Neural crest cell (in vitro differentiated cells): ENCODE data around the gene CETN3. TPM values are rescaled to one million over a fixed set of nuclear protein-coding genes. Genes with fewer than 3 reads are reported as not detected.

ENCODE experiments used
- DNase-seq: peaks from one replicate; pipeline ENCODE4 v3.0.0; 2021; ENCODE audit warnings: low read depth, mixed read lengths, low spot score
- H3K27ac Mint-ChIP-seq: one replicate; pipeline ENCODE4 v1.8.0; 2021; ENCODE audit warnings: mild to moderate bottlenecking, mixed read lengths; ENCODE audit not compliant: unreplicated experiment
- H3K27me3 Mint-ChIP-seq: 2 replicates; pipeline ENCODE4 v1.8.0; 2021; ENCODE audit warnings: low read depth, mild to moderate bottlenecking, mixed read lengths
- H3K36me3 Mint-ChIP-seq: 2 replicates; pipeline ENCODE4 v1.8.0; 2021; ENCODE audit warnings: low read depth, mild to moderate bottlenecking, mixed read lengths
- H3K4me1 Mint-ChIP-seq: 2 replicates; pipeline ENCODE4 v1.8.0; 2021; ENCODE audit warnings: mixed read lengths
- H3K4me3 Mint-ChIP-seq: one replicate; pipeline ENCODE4 v1.8.0; 2021; ENCODE audit warnings: mild to moderate bottlenecking, mixed read lengths
- H3K9me3 Mint-ChIP-seq: 2 replicates; pipeline ENCODE4 v1.8.0; 2021; ENCODE audit warnings: mixed read lengths
- long read RNA-seq: library from polyadenylated mRNA; unstranded; transcript quantifications from one replicate; pipeline ENCODE4 v2.0.0, GENCODE V29; 2020
- total RNA-seq: library from RNA; stranded (reverse); gene quantifications from 2 replicates; pipeline ENCODE4 v1.2.1, GENCODE V29; 2021
- TF ChIP-seq, protein P1 (sequence below): fragments of 200-600 bp; sonication (generic); conservative IDR thresholded peaks from 2 replicates; pipeline ENCODE4 v1.5.0; 2021; ENCODE audit warnings: antibody characterized with exemption, mild to moderate bottlenecking

CETN3 gene
- total RNA-seq: 32.9 and 44.0 TPM in 2 replicates
- long read RNA-seq, transcript CETN3-201 (5 exons, 2,432 nt): major isoform, 13 of 23 reads
- long read RNA-seq, partial matches to known transcripts: 6 of 23 reads
- long read RNA-seq, other reads (novel, unspliced or antisense): 2 of 23 reads

DNA sequence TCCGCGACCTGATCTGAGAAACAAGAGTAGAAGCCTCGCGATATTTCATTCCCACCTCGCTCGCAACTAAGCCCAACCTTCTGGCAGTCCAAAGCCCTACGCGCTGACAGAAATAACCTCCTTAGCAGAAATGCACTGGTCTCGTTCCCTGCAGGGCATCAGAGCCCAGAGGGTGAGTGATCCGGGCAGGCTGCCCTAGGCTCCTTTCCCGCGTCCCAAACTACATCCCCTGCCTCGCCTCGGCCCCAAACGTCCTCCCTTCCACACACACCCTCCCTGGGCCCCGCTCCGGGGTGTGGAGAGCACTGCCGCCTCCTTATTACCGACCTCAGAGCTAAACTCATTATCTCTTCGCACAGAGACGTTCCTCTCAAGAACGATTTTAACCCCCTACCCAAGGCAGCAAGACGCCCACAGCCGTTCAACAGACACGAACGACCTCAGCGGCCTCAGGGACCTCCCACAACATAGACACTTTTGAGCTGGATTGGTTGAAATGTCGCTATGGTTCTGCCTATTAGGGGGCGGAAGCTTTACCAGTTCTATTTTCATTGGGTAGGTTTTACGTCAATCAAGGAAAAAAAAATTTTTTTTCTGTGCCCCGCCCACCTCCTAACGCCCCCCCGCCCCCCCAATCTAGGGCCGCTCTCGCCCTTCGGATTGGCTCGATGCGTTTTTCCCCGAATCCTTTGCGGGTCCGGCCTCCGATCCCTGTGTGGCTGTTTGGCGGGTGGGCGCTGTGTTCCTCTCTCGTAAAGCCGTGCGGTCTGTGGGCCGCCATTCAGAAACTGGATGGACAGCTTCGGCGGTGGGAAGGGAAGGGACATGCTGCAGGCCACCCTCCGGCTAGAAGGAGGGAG, at the start of gene CETN3:
Gene CETN3, minus strand, starts transcription at position 439 of the 860 bp plus-strand sequence. Its CDS starts 95 bp downstream, at position 344.
- TF ChIP-seq, protein P1, sequence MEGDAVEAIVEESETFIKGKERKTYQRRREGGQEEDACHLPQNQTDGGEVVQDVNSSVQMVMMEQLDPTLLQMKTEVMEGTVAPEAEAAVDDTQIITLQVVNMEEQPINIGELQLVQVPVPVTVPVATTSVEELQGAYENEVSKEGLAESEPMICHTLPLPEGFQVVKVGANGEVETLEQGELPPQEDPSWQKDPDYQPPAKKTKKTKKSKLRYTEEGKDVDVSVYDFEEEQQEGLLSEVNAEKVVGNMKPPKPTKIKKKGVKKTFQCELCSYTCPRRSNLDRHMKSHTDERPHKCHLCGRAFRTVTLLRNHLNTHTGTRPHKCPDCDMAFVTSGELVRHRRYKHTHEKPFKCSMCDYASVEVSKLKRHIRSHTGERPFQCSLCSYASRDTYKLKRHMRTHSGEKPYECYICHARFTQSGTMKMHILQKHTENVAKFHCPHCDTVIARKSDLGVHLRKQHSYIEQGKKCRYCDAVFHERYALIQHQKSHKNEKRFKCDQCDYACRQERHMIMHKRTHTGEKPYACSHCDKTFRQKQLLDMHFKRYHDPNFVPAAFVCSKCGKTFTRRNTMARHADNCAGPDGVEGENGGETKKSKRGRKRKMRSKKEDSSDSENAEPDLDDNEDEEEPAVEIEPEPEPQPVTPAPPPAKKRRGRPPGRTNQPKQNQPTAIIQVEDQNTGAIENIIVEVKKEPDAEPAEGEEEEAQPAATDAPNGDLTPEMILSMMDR: no peak
- DNase-seq: peak; percentile 84
- H3K27ac Mint-ChIP-seq: no peak within 1 kb of the TSS
- no peaks in the 10 kb centered on the region for H3K27me3 Mint-ChIP-seq
- H3K4me3 Mint-ChIP-seq: no peak within 1 kb of the TSS
- peaks cover 4% of the 10 kb centered on the region for H3K36me3 Mint-ChIP-seq
- H3K9me3 Mint-ChIP-seq: peaks cover 3% of the 10 kb centered on the region
- peaks cover 14% of the 10 kb centered on the region for H3K4me1 Mint-ChIP-seq

DNA sequence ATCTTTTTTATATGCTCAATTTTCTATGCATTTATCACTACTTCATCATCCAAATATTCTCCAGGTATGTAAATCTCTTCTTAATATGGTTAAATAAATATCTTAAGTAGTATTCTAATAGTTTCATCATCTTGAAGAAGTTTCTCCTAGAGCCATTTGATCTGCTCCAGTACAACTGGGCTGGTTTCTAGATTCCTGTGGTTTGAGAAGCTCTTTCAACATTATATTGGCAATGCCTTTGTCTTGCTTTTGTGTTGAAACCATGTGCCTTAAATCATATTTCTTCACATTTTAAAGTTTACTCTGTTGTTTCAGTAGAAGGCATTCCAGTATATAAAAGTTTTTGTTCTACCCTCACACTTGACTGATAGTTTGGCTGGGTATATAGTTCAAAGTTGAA, 37.4 kb upstream of the CETN3 start:
- no peaks in the 10 kb centered on the region for H3K27me3 Mint-ChIP-seq
- no peaks in the 10 kb centered on the region for H3K4me1 Mint-ChIP-seq
- H3K36me3 Mint-ChIP-seq: peaks cover 8% of the 10 kb centered on the region
- H3K9me3 Mint-ChIP-seq: peaks cover 5% of the 10 kb centered on the region
- no peak overlapping the region for H3K27ac Mint-ChIP-seq
- DNase-seq: no peak
- TF ChIP-seq, protein P1: no peak
- H3K4me3 Mint-ChIP-seq: no peak overlapping the region

DNA sequence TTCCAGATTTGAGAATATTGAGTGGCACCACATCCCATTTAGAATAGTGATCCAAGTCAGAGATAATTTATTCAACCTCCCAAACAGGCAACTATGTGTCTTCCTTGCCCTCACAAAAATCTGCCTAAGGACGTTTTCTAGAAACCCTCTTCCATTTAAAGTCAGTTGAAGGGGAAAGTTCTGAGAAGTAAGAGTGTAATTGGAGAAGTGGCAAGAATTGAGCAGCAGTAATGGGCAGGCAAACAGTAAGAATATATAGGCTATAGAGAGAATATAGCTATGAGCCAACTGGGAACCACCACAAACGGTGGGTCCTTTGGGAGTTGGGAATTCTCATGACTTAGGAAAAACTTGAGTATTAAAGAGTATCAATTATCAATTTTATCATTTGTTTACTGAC, 31.1 kb upstream of the CETN3 start:
- peaks cover 16% of the 10 kb centered on the region for H3K4me1 Mint-ChIP-seq
- H3K4me3 Mint-ChIP-seq: peak overlapping the region; percentile 6
- TF ChIP-seq, protein P1: no peak
- DNase-seq: no peak
- H3K9me3 Mint-ChIP-seq: no peaks in the 10 kb centered on the region
- no peak overlapping the region for H3K27ac Mint-ChIP-seq
- no peaks in the 10 kb centered on the region for H3K27me3 Mint-ChIP-seq
- peaks cover 4% of the 10 kb centered on the region for H3K36me3 Mint-ChIP-seq

DNA sequence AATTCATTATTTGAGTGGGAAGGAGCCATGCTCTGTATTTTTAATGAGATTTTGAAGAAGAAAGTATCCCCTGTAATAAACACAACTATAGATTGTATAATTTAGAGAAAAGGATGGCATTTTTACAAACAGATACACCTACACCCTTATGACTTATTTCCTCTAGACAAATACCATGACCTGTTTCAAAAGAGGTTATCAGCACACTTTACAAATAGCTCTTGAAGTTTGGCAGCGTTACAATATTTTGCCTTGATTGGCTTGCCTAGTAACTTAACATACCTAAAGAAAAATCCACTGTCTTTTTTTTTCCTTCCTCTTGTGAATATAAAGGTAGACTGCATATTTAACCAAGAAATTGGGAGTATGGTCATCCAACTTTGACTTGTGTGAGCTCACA, 28.5 kb upstream of the CETN3 start:
- no peak for DNase-seq
- no peak overlapping the region for H3K27ac Mint-ChIP-seq
- TF ChIP-seq, protein P1: no peak
- H3K4me1 Mint-ChIP-seq: peaks cover 16% of the 10 kb centered on the region
- H3K9me3 Mint-ChIP-seq: no peaks in the 10 kb centered on the region
- no peak overlapping the region for H3K4me3 Mint-ChIP-seq
- H3K36me3 Mint-ChIP-seq: no peaks in the 10 kb centered on the region
- H3K27me3 Mint-ChIP-seq: no peaks in the 10 kb centered on the region

DNA sequence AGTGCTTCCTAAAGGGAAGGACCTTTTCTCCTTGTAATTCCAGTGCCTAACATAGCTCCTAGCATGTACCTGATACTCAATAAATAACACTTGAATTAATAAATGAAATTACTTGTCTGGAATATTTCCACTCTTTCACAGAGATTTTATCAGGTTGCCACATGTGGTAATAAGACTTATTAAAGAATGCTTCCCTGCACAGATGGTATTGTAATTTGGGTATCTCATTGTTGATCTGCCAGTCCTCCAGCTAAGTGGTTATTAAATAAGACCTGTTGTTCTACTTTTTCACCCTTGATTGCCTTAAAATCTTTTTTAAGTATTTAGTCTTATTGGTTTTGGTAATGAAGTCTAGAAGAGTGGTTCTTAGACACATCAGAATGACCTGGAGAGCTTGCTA, 28.1 kb upstream of the CETN3 start:
- Mint-ChIP-seq H3K4me1 (peaks cover 16% of the 10 kb centered on the region), H3K9me3 (no peaks in the 10 kb centered on the region), H3K4me3 (no peak overlapping the region), H3K27ac (no peak overlapping the region), H3K27me3 (no peaks in the 10 kb centered on the region), H3K36me3 (no peaks in the 10 kb centered on the region)
- DNase-seq: no peak
- TF ChIP-seq, protein P1: no peak
